Activated CD4-positive, alpha-beta T cell treated with anti-CD3 and anti-CD28 coated beads, Interleukin-2, Interleukin-4, amounts not matched to agents 100 ng/mL and 50 ng/mL, durations not matched to agents 16 hours and 8 hours (primary cell): Measurements from ENCODE around the gene NDUFS6.

Source experiments
- DNase-seq: peaks from one replicate; pipeline ENCODE4 v3.0.0-alpha.2; 2020; ENCODE audit warnings: low spot score

Gene NDUFS6

DNA sequence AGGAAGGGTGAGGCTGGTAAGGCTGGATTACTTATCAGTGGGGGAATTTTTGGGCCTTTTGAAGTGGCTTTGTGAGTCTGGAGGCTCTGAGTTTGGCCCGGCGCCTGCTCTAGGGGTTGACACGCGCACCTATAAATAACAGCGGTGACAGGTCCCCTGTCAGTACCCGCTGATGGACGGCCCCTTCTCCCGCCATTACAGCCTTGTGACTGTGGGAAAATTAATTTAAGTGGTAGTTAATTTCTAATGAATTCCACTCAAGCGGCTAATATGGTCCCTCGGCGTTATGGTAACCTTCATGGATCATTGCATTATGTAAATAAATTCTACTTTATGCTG is 18.0 kb upstream of the NDUFS6 start:
- DNase-seq = no peak

DNA sequence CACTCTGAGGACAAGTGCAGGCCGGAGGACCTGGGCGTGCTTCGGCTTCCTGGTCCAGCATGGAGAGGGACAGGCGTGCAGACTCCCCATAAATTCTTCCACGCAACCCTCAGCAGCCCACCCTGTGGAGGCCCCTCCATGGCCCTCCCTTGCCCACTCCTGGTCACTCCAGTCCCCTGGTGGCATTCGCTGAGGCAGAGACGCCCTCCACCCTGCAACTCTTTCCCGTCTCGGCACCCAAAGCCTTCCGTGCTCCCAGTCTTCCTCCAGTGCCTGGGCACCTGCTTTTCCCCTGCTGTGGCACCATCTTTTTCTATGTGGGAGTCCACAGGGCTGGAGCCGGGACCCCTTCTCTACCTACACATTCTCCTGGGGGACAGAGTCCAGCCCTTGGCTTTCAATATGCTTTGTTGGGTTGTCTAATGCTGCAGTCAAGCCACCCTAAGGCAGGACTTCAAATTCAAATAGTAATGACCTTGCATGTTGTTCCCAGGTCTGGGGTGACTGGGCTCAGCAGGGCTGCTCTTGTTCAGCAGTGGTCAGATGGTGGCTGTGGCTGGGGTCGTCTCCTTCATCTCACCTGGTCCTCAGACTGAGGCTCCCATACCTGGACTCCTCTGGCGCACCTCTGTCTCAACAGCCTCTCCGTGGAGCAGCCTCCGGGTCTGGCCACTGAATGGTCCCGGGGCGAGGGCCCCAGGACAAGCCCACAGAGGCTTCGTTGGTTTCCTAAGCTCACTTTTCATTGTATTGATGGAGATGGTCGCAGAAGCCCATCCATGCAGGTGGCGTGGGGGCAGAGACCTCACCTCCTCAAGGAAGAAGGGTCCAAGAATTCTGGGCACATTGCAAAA is 16.8 kb upstream of the NDUFS6 start:
- no peak for DNase-seq

DNA sequence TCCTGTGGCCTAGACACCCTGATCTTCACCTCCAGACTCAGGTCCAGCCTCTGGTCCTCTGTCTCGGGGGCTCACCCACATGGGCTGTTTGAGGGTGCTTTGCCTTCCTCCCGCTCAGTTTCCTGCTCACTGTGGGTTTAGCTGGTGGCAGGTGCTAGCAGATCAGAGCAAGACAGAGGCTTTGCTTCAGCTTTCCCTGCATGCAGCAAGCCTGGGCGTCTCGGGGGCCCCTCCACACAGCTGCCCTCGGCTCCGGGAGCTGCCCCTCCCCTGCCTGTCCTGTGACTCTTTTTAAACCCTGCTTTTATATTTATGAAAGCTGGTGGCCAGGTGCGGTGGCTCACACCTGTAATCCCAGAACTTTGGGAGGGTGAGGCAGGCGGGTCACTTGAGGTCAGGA is 16.1 kb upstream of the NDUFS6 start:
- DNase-seq = no peak

DNA sequence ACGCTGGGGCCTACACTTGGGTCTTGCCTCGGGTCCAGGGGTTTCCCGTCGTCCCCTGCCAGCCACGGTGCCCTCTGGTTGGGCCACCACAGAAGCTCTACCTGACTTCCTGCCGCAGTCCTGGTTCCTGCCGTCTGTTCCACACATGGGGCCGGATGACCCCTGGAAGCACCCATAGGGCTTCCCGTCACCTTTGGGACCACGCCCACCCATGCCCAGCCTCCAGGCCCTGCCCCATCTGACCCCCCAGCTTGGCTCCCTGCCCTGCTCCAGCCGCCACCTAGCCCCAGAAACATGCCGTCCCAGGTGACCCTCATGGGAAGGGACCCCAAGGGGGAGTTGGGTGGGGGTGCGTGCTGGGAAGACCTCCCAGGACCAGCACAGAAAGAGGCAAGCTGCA is 15.2 kb upstream of the NDUFS6 start:
- DNase-seq = no peak

DNA sequence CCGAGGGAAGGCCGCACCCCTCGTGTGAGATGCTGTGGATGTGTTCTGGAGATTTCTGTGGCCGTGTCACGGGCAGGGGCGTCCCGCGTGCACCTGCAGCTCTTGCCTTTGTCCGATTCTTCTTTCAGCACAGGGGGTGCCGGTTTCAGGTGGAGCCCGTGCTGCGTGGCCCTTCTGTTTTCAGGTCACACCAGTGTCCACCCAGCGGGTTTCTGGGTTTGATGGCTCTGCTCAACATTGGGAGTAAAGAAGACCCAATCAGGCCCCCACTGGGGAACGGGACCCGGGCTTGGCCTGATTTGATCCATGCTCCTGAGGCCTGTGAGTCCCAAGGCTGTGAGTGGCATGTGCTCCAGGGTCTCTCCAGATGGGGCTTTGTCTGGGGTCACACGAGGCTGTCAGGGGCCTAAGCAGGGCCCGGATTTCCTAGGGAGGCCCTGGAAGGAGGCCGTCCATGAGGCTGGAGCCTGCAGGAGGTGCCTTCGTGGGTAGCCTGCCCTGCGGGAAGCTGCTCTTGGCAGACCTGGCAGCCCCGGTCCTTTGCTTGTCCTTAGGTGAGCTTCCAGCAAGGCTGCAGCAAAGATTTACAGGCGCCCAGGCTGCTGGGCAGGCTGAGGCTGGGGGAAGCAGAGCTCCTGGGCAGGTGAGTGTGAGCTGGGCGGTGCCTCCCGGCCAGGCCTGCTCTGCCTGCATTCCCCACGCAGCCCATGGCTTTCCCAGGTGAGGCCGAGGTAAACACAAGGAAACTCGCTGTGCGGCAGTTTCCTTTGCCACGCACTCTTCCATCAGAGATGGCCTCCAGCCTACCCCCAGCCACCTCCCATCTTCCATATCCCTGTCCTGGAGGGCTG is 14.4 kb upstream of the NDUFS6 start:
- no peak for DNase-seq

DNA sequence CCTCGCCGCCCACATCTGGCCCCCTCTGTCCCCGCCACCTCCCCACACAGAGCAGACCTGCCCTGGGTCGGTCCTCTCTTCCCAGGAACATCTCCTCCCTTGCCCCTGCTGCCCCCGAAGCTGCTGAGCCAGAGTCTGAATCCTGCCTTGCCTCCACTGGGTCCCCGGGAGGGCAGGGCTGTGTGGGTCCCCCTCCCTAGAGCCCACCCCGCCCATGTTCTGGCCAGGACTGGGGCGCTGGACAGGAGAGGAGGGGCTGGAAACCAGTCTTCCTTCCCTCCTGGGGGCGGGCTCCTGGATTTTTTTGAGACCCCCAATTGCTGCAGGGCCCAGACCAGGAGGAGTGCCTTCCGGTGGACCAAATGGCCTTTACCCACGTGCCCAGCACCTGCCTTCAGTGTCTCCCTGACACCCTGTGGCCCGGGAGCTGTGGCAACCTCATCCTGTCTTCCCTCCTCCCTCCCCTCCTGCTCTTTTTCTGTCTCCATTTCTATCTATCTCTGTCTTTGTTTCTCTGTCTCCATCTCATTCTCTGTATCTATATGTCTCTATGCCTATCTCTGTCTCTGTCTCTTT is 13.6 kb upstream of the NDUFS6 start:
- no peak for DNase-seq

DNA sequence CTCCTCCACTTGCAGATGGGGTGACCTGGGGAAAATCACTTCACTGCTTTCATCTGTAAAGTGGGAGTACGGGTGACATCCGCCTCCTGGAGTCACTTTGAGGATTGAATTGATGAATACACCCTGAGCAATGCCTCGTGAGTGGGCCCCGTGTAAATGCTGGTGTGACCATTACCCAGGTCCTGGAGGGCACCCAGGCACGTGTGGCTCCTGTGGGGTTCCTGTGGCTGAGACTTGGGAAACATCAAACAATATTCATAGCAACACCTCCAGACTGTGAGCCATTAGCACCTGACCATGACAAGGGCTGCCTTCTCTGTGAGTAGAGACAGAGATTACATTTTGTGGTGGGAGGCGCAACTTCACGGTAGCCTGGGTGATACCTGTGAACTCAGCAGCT is 13.0 kb upstream of the NDUFS6 start:
- DNase-seq = no peak

DNA sequence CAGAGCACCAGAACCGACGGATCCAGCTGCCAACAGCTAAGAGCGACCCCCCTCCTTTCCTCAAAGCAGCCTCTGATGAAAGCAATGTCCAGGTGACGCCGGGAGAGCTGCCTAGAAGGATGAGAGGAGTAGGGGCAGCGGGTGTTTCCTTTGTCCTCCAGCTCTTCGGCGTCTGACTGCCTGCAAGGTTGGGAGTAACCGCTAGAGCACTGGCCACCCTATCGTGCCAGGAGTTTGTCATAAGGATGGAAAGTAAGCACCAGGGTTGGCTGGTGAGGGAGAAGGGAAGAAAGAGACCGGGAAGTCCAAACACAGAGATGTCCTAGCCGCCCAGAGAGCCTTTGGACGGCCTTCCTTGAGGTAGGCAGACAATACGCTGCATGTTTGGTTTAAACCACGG is 12.4 kb upstream of the NDUFS6 start:
- DNase-seq = no peak

DNA sequence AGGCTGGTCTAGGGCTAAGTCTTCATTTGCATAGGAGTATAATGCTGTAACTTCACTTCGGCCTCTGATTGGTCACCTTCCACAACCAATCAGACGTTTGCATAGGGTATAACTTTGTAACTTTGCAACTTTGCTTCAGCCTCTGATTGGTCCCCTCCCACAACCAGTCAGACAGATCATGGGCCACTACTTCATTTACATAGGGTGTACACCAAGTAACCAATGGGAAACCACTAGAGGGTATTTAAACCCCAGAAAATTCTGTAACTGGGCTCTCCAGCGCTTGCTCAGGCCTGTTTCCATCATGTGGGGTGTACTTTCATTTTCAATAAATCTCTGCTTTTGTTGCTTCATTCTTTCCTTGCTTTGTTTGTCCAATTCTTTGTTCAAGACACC is 11.8 kb upstream of the NDUFS6 start:
- DNase-seq = peak; percentile 58

DNA sequence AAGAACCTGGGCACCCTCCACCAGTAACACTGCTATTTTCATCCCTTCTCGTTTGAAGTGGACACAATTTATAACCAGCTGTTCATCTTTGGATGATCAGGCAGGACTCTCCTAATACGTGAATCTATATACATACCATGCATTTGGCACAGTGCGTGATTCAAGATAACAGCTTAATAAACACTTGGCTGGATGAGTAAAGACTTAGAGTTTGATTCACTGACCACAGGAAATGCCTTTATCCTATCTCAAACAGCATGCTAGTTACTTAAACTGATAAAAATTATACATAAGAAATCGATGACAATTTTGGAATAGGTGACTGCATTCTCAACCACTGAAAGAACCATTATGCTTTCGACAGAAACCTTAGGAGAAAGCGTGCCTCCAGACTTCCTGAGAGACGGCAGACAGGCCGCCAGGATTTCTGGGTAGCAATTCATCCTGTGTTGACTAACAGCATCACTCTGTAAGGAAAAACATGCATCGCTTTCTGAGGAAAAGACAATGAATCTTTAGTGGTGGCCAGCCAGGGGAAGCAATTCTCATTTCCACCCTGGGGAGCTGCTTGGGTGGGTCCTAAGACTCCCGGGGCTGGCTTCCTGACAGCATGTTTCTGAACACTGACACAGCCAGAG is 11.3 kb upstream of the NDUFS6 start:
- DNase-seq = no peak

DNA sequence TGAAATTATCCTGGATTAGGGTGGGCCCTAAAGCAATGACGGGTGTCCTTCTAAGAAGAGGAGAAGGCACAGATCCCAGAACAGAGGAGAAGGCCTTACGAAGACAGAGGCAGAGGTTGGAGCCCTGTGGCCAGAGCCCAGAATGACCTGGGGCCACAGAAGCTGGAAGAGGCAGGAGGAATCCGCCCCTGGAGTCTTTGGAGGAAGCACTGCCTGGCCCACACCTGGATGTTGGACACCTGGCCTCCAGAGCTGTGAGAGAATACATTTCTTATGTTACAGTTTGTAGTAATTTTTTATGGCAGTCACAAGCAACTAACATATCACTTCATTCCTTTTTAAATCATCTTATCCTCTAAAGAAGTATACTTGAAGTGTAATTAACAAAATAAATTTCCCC is 10.0 kb upstream of the NDUFS6 start:
- no peak for DNase-seq

DNA sequence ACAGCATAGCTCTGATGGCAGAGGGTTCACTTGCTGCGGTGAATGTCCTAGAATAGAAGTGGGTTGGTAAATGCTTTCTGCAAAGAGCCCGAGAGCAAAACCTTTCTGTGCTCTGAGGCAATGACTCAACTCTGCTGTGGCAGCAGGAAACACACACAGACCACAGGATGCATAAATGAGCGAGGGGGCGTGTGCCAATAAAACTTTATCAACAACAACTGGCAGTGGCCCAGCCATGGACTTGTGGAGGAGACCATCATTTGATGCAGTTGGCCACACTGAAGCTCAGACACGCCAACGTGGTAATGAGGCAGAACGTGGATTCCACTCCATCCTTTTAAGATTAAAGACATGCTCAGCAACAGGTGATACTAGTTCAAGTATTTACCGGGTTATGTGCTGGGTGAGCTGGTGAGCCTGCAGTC is 8.4 kb upstream of the NDUFS6 start:
- DNase-seq = peak; percentile 95

DNA sequence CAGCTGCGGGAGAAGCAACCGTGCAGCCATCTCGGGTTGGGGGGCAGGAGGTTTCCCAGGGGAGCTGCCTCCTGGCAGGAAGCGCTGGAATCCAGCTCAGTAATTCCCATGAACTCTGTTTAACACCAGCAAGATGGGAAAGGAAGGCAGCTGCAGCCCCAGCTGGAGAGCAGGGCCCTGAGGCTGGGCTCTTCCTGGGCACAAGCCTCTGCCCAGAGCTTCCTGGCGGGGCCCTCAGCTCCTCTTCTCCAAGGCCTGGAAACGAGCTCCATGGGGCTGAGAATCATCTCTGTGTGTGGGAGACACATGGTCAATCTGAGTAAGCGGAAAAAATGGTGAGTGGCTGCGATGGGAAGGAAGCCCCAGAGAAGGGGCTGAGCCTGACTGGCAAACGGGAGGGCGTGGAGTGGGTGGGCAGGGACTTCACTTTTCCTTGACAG is 7.9 kb upstream of the NDUFS6 start:
- peak; percentile 48 for DNase-seq

DNA sequence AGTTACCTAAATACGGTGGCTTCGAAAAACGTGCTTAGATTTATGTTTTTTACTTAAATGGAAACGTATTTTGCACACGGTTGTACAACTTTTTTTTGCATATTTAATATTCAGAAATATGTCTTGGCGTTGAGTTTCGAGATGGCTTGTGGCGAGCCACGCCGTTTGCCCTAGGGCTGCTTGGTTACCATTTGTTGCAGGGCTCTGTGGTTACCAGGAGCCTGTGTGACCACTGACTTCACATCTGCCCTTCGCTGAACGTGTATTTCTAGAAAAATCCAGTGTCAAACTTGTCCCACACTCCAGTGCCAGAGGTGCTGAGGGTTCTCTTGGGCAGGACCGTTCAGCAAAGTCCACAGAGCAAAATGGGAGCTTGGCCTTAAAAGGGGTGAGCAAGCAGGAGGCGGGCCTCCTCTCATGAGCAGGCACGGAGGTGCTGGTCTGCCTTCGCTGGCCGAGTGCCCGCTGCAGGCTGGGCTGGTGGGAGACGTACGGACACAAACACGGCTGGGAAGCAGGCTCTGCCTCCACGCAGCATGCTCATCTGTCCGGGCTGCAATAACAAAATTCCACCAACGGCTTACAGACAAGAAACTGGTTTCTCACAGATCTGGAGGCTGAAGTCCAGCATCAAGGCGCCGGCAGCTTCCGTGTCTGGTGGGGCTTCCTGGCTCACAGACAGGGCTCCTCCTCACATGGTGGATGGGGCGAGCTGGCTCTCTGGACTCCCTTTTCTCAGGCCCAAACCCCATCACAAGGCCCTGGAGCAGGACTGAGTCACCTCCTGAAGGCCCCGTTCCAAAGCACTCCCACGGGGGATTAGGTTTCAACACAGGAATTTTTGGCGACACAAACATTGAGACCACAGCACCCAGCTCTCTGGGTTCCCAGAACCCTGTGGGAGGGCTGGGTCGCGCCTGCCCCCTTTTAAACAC is 7.0 kb upstream of the NDUFS6 start:
- DNase-seq = no peak

DNA sequence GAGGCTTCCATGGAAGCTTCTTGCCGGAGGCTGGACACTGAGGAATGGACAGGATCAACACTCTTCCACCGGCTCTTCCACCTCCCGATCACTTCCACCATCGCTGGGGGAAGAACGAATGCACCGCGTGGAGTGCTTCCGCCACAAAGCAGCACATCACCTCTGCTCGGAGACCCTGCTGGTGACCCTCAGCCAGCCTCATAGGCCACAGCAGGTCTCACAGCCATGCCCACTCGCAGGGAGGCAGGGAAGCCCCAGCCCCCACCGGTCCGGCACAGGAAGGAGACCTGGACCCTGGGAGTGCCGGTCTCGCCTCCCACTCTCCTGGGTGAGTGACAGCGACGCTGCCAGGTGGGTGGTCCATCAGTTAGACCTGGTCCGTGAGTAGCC is 6.3 kb upstream of the NDUFS6 start:
- no peak for DNase-seq

DNA sequence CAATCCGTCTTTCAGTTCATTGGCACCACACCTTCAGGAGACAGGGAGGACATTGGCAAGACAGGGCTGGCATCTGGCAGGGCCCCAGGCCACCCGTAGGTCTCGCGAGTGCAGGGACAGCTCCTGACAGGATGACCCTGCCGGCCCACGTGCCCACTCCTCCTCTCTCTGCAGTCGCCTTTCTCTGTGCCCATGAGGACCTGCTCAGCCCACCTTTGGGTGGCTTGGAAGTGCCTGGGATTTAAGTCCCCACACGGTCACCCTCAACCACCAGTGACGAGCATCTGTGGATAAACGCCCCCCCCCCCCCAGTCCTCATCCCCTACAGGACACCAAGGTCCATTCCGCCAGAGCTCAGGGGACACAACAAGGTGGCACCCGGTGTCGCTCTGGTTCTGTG is 5.7 kb upstream of the NDUFS6 start:
- no peak for DNase-seq

DNA sequence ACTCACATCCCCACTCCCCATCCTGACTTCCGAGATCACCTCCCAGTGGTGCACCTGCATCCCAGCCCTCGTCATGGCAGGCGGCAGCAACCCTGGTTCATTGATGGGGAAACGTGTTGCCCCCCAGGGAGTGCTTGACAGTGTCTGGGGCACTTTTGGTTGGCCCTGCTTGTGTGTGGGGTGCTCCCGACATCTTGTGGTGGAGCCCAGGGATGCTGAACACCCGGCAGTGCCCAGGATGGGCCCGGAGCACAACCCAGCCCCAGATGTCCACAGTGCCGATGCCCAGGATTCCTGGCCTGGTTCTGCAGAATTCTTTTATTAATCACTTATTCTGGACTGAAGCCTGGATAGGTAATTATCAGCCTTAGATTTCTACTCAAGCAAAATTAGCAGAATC is 5.3 kb upstream of the NDUFS6 start:
- no peak for DNase-seq

DNA sequence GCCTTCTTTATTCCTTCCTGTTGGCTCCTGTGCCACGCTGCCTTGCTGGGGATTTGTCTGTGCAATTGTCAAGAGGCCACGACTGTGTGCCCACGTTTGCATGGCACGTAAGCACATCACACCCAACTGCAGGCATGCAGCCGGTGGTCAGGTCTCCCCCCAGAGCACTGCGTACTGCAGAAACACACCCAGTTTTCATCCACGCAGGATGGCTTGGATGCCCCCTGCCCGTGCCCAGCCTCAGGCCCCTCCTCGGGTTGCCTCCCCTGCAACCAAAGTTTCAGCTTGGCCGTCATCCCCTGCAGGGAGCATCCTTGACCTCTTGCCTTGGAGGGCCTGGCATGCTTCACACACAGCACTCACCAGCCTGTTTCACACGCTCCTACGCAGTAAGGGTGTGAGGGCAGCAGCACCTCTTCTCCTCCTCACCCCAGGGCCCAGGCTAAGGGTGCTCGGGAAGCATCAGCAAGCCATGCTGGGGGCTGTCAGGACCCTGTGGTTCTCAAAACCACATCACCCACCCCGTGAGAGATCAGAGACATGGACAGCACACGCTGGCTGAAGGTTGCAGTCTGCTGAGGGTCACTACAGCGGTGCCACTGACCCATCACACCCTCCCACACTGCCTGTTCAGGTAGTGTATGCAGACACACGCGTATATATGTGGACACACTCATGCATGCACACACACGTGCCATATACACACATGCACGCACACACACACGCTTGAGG is 4.7 kb upstream of the NDUFS6 start:
- no peak for DNase-seq

DNA sequence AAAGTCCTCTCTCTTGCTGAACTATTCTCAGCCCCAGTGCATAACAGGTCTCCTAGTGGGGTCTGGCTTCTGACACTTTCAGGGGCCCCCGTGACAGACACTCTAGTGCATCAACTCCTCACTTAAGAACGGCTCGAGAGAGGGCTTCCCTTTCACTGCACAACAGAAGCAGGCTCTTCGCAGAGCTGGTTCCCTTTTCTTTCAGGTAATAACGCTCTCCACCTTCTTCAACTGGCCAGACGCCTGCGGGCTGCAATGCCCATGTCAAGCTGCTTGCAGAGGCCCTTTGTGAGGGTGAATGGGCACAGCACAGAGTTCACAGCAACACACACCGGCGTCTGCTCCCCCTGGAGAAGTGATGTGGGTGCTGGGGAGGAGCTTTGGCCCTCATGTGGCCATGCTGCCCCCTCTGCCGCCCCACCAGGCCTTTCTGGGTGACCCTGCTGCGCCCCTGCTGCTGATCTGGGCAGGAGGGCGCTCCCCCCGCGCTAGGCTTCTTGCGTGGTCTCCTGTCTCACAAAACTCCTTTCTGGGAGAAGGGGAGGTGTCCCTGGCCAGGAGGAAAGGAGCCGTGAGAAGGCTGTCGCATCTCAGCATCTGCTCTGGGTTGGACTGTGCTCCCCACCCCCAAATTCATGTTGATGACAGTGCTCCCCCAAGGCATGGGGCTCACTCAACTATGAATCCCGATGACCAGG is 4.0 kb upstream of the NDUFS6 start:
- DNase-seq = no peak

DNA sequence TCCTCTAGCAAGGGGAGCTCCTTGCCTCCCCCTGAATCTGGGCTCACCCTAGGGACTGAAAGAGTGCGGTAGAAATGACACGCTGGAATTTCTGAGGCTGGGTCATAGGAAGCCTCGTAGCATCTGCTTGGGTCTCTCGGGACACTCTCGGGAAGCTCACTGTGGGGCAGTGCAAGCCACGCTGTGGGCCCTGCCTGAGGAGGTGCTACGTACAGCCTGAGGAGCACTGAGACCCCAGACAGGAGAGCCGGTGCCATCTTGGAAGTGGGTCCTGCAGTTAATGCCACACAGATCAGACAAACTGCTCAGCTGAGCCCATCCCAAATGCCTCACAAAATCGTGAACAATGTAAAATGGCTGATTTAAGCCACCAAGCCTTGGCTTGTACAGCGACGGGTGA is 3.4 kb upstream of the NDUFS6 start:
- DNase-seq = no peak
